BLaER1 treated with 17β-estradiol and CSF1 and Interleukin-3, amounts not matched to agents 10 nM and 100 nM (cell line): ENCODE data around the gene PNPLA8.
A peak's percentile ranks its signal among the peaks of the same experiment; 100 is the strongest.
"Not testable (repeated sequence)": the region's sequence is repeated elsewhere in the genome, so short reads cannot be mapped to it uniquely, and the experiment has no call there.

ENCODE experiments used
- H3K27ac ChIP-seq, 11 experiments: shearing (Covaris generic); formaldehyde crosslinking; 2 replicates each; pipeline ENCODE4 v1.8.1; 2022
- H3K27me3 ChIP-seq, 11 experiments: shearing (Covaris generic); formaldehyde crosslinking; 2 replicates each; pipeline ENCODE4 v1.8.1; 2022
- H3K36me3 ChIP-seq, 11 experiments: shearing (Covaris generic); formaldehyde crosslinking; 2 replicates each; pipeline ENCODE4 v1.8.1; 2022
- H3K4me1 ChIP-seq, 10 experiments: shearing (Covaris generic); formaldehyde crosslinking; 2 replicates each; pipeline ENCODE4 v1.8.1; 2022
- H3K4me2 ChIP-seq, 11 experiments: shearing (Covaris generic); formaldehyde crosslinking; 2 replicates each; pipeline ENCODE4 v1.8.1; 2022
- H3K4me3 ChIP-seq, 10 experiments: shearing (Covaris generic); formaldehyde crosslinking; 2 replicates each; pipeline ENCODE4 v1.8.1; 2022
- H3K9ac ChIP-seq, 11 experiments: shearing (Covaris generic); formaldehyde crosslinking; 2 replicates each; pipeline ENCODE4 v1.8.1; 2022
- H3K9me3 ChIP-seq, 11 experiments: shearing (Covaris generic); formaldehyde crosslinking; replicated peaks in 1 of 11; 2 replicates each; pipeline ENCODE4 v1.8.1; 2022
- H4K20me1 ChIP-seq, 11 experiments: shearing (Covaris generic); formaldehyde crosslinking; 2 replicates each; pipeline ENCODE4 v1.8.1; 2022
- Cebpa-rat ChIP-seq, 11 experiments: shearing (Covaris generic); IDR thresholded peaks; 2 replicates each; pipeline ENCODE4 v1.8.1; 2022

PNPLA8 gene

DNA sequence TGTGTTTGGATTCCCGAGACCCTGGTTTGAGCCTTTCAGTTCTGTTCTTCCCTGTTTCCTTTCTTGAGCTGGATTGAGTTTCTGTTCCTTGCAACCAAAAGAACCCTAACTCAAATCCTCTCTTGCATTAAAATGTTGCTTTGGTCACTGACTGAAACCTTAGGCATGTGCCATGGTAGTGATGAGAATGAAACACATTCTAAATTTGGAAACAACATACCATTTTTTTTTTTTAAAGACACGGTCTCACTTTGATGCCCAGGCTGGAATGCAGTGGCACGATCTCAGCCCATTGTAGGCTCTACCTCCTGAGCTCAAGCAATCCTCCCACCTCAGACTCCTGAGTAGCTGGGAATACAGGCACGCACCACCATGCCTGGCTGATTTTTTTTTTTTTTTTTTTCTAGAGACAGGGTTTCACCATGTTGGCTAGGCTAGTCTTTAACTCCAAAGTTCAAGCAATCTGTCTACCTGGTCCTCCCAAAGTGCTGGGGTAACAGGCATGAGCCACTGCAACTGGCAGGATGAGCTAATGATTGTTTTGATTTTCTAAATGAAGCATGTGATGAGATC is 35.2 kb upstream of the PNPLA8 start:
- H4K20me1 ChIP-seq = no peaks in the 10 kb centered on the region
- H3K27me3 ChIP-seq = no peaks in the 10 kb centered on the region
- H3K4me2 ChIP-seq = no peak overlapping the region
- no peak overlapping the region for H3K9ac ChIP-seq
- no peak overlapping the region for H3K27ac ChIP-seq
- H3K36me3 ChIP-seq = peaks cover 33 to 69% (median 45%) of the 10 kb centered on the region in 11 experiments; a peak in 21 of 22 replicates
- peaks cover 20 to 39% (median 24%) of the 10 kb centered on the region in 11 experiments for H3K9me3 ChIP-seq
- TF ChIP-seq Cebpa-rat (IDR thresholded peaks at IDR 0.05) = no peak
- H3K4me3 ChIP-seq = no peak overlapping the region
- H3K4me1 ChIP-seq = 0 out of 20 replicates have a peak, but pooled peaks cover 0 to 3% (median 0%) of the 10 kb centered on the region in 10 experiments

DNA sequence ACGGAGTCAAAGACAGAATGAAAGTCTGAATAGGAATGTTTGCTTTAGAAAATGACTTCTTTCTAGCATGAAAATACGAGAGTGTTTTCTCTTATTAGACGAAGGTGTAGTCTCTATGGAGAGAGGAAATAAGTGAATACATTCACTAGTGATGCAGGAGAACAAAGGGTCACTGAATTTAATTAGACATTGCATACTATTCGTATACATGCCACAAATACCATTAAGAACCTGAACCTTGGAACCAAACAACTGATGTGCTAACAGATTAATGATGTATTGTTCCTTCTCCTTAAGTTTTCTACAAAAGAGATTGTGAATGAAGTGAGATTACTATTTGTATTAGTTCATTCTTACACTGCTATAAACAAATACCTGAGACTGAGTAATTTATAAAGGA is 33.3 kb upstream of the PNPLA8 start:
- no peaks in the 10 kb centered on the region for H3K27me3 ChIP-seq
- H3K9me3 ChIP-seq = peaks cover 32 to 46% (median 36%) of the 10 kb centered on the region in 11 experiments
- H3K4me1 ChIP-seq = 0 out of 20 replicates have a peak, but pooled peaks cover 0 to 3% (median 0%) of the 10 kb centered on the region in 10 experiments
- H3K4me2 ChIP-seq = no peak overlapping the region
- no peaks in the 10 kb centered on the region for H4K20me1 ChIP-seq
- TF ChIP-seq Cebpa-rat (IDR thresholded peaks at IDR 0.05) = no peak
- no peak overlapping the region for H3K27ac ChIP-seq
- peaks cover 16 to 50% (median 31%) of the 10 kb centered on the region in 11 experiments; a peak in 20 of 22 replicates for H3K36me3 ChIP-seq
- no peak overlapping the region for H3K4me3 ChIP-seq
- H3K9ac ChIP-seq = no peak overlapping the region

DNA sequence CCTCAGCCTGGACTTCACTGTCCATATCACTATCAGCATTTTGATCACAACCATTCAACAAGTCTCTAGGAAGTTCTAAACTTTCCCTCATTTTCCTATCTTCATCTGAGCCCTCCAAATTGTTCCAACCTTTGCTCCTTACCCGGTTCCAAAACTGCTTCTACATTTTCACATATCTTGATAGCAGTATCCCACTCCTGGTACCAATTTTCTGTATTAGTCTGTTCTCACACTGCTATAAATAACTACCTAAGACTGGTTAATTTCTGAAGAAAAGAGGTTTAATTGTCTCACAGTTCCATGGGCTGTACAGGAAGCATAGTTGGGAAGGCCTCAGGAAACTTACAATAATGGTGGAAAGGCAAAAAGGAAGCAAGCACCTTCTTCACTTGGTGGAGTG is 31.7 kb upstream of the PNPLA8 start:
- peaks cover 11 to 46% (median 23%) of the 10 kb centered on the region in 11 experiments; a peak in 17 of 22 replicates for H3K36me3 ChIP-seq
- H3K27ac ChIP-seq = no peak overlapping the region
- no peaks in the 10 kb centered on the region for H3K27me3 ChIP-seq
- no peak overlapping the region for H3K4me2 ChIP-seq
- no peak for TF ChIP-seq Cebpa-rat (IDR thresholded peaks at IDR 0.05)
- H3K4me3 ChIP-seq = no peak overlapping the region
- H3K9me3 ChIP-seq = peaks cover 31 to 46% (median 32%) of the 10 kb centered on the region in 11 experiments
- H3K4me1 ChIP-seq = peaks cover 0 to 3% (median 0%) of the 10 kb centered on the region in 10 experiments; a peak in 4 of 20 replicates
- H4K20me1 ChIP-seq = no peaks in the 10 kb centered on the region
- no peak overlapping the region for H3K9ac ChIP-seq

DNA sequence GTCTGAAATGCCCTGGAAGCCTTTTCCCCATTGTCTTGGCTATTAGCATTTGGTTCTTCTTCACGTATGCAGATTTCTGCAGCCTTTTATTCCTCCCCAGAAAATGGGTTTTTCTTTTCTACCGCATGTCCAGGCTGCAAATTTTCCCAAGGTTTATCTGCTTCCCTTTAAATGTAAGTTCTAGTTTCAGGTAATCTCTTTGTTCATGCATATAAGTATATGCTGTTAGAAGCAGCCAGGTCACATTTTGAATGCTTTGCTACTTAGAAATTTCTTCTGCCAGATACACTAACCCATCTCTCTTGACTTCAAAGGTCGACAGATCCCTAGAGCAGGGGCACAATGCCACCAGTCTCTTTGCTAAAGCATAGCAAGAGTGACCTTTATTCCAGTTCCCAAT is 31.3 kb upstream of the PNPLA8 start:
- Histone ChIP-seq H3K9ac (no peak overlapping the region), H3K4me2 (no peak overlapping the region), H3K27ac (no peak overlapping the region), H3K4me1 (peaks cover 0 to 5% (median 3%) of the 10 kb centered on the region in 10 experiments; a peak in 12 of 20 replicates), H4K20me1 (no peaks in the 10 kb centered on the region), H3K4me3 (peak overlapping the region in 1 of 10 experiments; percentile 23; a peak in 1 of 20 replicates), H3K36me3 (peaks cover 11 to 46% (median 23%) of the 10 kb centered on the region in 11 experiments; a peak in 17 of 22 replicates), H3K9me3 (peaks cover 31 to 46% (median 32%) of the 10 kb centered on the region in 11 experiments), H3K27me3 (no peaks in the 10 kb centered on the region)
- TF ChIP-seq Cebpa-rat (IDR thresholded peaks at IDR 0.05) = no peak

DNA sequence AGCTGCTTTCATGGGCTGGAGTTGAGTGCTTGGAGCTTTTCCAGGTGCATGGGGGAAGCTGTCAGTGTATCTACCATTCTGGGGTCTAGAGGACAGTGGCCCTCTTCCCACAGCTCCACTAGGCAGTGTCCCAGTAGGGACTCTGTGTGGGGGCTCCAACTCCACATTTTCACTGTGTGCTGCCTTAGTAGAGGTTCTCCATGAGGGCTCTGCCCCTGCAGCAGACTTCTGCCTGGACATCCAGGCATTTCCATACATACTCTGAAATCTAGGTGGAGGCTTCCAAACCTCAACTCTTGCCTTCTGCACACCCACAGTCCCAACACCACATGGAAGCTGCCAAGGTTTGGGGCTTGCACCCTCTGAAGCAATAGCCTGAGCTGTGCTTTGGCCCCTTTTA is 30.7 kb upstream of the PNPLA8 start:
- Histone ChIP-seq H3K4me1 (peaks cover 0 to 10% (median 9%) of the 10 kb centered on the region in 10 experiments; a peak in 13 of 20 replicates), H3K4me3 (0 out of 20 replicates have a peak overlapping the region, but pooled peaks of 1 of the 10 experiments have one; percentile 23), H3K36me3 (peaks cover 8 to 44% (median 23%) of the 10 kb centered on the region in 11 experiments; a peak in 17 of 22 replicates), H3K9me3 (peaks cover 31 to 46% (median 32%) of the 10 kb centered on the region in 11 experiments)
- not testable (repeated sequence) for H3K9ac ChIP-seq, H3K4me2 ChIP-seq, H3K27me3 ChIP-seq, H3K27ac ChIP-seq, H4K20me1 ChIP-seq

DNA sequence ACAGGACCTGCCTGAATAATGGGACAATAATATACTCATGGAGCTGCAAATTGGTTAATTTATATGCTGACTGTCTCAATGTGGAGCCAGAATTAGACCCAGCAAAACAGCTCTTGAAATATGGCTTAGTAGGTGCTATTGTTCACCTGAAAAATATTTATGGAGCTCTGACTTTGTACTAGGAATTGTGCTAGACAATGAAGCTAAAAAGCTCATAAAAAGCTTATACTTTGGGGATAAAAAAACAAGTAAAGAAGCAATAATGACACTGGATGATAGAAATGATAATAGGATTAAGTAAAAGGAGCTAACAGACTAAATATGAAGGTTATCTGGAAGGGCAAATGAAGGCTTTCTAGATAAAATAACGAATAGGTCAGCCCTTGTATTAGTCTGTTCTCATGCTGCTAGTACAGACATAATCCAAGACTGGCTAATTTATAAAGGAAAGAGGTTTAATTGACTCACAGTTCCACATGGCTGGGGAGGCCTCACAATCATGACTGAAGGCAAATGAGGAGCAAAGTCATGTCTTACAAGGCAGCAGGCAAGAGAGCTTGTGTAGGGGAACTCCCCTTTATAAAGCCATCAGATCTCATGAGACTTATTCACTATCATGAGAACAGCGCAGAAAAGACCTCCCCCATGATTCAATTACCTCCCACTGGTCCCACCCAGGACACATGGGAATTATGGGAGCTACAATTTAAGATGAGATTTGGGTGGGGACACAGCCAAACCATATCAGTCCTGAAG is 22.4 kb upstream of the PNPLA8 start:
- not testable (repeated sequence) for H3K9ac ChIP-seq, H3K27me3 ChIP-seq, H3K27ac ChIP-seq, H3K4me3 ChIP-seq, H3K36me3 ChIP-seq, H3K4me2 ChIP-seq, H4K20me1 ChIP-seq
- Histone ChIP-seq H3K4me1 (peaks cover 0 to 13% (median 9%) of the 10 kb centered on the region in 10 experiments; a peak in 13 of 20 replicates), H3K9me3 (peaks cover 5 to 15% (median 11%) of the 10 kb centered on the region in 11 experiments; a peak in 16 of 22 replicates)

DNA sequence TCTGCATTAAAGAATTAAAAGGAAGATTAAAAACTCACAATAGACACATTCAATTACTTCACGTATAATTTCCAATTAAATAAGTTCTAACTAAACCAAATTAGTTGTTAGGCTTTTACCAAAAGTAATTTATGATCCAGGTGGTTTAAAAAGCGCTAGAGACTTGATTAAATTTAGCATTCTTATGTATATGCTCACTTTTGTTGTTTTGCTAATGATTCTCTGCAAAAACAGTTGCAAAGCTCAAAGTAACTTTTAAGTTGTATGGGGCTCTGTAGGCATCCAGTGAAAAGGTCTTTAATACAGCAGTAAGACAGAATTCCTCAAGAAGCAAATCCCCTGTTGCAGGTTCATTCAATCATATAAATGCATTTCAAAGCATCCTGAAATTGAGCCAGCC is 15.5 kb upstream of the PNPLA8 start:
- Histone ChIP-seq H4K20me1 (no peaks in the 10 kb centered on the region), H3K4me1 (peaks cover 0 to 7% (median 0%) of the 10 kb centered on the region in 10 experiments; a peak in 1 of 20 replicates), H3K4me3 (no peak overlapping the region), H3K4me2 (no peak overlapping the region), H3K27ac (no peak overlapping the region), H3K9ac (no peak overlapping the region), H3K9me3 (peaks cover 0 to 4% (median 0%) of the 10 kb centered on the region in 11 experiments; a peak in 2 of 22 replicates), H3K36me3 (no peaks in the 10 kb centered on the region), H3K27me3 (no peaks in the 10 kb centered on the region)
- no peak for TF ChIP-seq Cebpa-rat (IDR thresholded peaks at IDR 0.05)

DNA sequence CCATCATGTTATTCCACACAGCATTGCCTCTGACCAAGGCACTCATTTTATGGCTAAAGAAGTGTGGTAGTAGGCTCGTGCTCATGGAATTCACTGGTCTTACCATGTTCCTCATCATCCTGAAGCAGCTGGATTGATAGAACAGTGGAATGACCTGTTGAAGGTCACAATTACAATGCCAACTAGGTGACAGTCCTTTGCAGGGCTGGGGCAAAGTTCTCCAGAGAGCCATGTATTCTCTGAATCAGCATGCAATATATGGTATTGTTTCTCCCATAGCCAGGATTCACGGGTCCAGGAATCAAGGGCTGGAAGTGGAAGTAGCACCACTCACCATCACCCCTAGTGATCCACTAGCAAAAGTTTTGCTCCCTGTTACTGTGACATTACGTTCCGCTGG is 12.8 kb upstream of the PNPLA8 start:
- not testable (repeated sequence) for H3K9ac ChIP-seq, H3K4me2 ChIP-seq, H4K20me1 ChIP-seq, H3K27me3 ChIP-seq, H3K27ac ChIP-seq, H3K4me3 ChIP-seq, H3K36me3 ChIP-seq
- H3K9me3 ChIP-seq = peaks cover 0 to 16% (median 4%) of the 10 kb centered on the region in 11 experiments; a peak in 7 of 22 replicates
- H3K4me1 ChIP-seq = peaks cover 0 to 12% (median 1%) of the 10 kb centered on the region in 10 experiments; a peak in 4 of 20 replicates

DNA sequence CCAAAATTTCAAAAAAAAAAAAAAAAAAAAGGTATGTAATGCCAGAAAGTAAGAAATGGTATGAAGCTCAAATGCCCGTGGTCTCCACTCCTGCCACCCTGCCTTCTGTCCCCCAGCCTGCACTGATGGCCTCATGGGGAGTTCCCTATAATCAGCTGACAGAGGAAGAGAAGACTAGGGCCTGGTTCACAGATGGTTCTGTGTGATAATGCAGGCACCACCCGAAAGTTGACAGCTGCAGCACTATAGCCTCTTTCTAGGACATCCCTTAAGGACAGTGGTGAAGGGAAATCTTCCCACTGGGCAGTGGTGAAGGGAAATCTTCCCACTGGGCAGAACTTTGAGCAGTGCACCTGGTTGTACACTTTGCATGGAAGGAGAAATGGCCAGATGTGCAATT is 12.3 kb upstream of the PNPLA8 start:
- Histone ChIP-seq H3K4me2 (peak overlapping the region in 1 of 11 experiments; percentile 18; a peak in 1 of 22 replicates), H3K4me1 (peaks cover 0 to 12% (median 1%) of the 10 kb centered on the region in 10 experiments; a peak in 4 of 20 replicates), H3K9me3 (peaks cover 0 to 16% (median 4%) of the 10 kb centered on the region in 11 experiments; a peak in 7 of 22 replicates)
- H3K9ac ChIP-seq, H3K36me3 ChIP-seq, H3K27ac ChIP-seq, H3K4me3 ChIP-seq, H3K27me3 ChIP-seq, H4K20me1 ChIP-seq: not testable (repeated sequence)
